NOMO-1 (cell line): ENCODE measurements around the gene BMP8B.

Source experiments
- DNase-seq, 2 experiments: peaks; one replicate each; lab custom pipeline; 2025; ENCODE audit not compliant: unreplicated experiment in 2 of 2; lab: John Stamatoyannopoulos, UW

Gene BMP8B

GRCh38 chr1:39729030-39729429 lies 59.6 kb downstream of the BMP8B start:
- DNase-seq, result no peak

- DNase-seq, result no peak
Observed at GRCh38 chr1:39727932-39728317, 60.7 kb downstream of the BMP8B start.

GRCh38 chr1:39727221-39727931 lies 61.3 kb downstream of the BMP8B start:
- DNase-seq, result no peak

- no peak for DNase-seq
Observed at GRCh38 chr1:39726600-39726999, 62.1 kb downstream of the BMP8B start.

GRCh38 chr1:39722495-39722894 lies 66.2 kb downstream of the BMP8B start:
- DNase-seq, result no peak

- DNase-seq, result no peak
Observed at GRCh38 chr1:39721664-39722063, 67.0 kb downstream of the BMP8B start.

GRCh38 chr1:39720094-39720999 lies 68.3 kb downstream of the BMP8B start:
- peak in 1 of 2 experiments; percentile 80 for DNase-seq

GRCh38 chr1:39717809-39718208 lies 70.9 kb downstream of the BMP8B start:
- DNase-seq, result no peak

- DNase-seq, result no peak
Observed at GRCh38 chr1:39713557-39713956, 75.1 kb downstream of the BMP8B start.

GRCh38 chr1:39711966-39712340 lies 76.7 kb downstream of the BMP8B start:
- DNase-seq, result no peak

GRCh38 chr1:39711104-39711965 lies 77.3 kb downstream of the BMP8B start:
- no peak for DNase-seq

GRCh38 chr1:39707506-39707905 lies 81.2 kb downstream of the BMP8B start:
- DNase-seq, result no peak
